PFSK-1 (cell line): ENCODE results near the gene DOCK10.

Experiments used
- FOXP2 ChIP-seq: optimal IDR thresholded peaks from 2 replicates; pipeline ENCODE3; 2011; ENCODE audit warnings: borderline replicate concordance, control low read depth, inconsistent platforms; ENCODE audit not compliant: insufficient read depth; ENCODE audit errors: extremely low read length, extremely low read depth
- POLR2AphosphoS5 ChIP-seq: IDR thresholded peaks from 2 replicates; pipeline ENCODE4 v1.6.1; 2012; ENCODE audit warnings: low read depth, mild to moderate bottlenecking, control low read depth, low read length, moderate library complexity
- TF ChIP-seq, protein P1 (sequence below), 2 experiments: IDR thresholded peaks; 2 replicates each; pipeline versions ENCODE4 v1.6.1 to v1.8.0; 2011 to 2012; ENCODE audit warnings: low read depth in 2 of 2, low read length in 2 of 2, control low read depth in 1 of 2, inconsistent platforms in 1 of 2, mild to moderate bottlenecking in 1 of 2, moderate library complexity in 1 of 2; ENCODE audit not compliant: insufficient read depth in 1 of 2

DNA sequence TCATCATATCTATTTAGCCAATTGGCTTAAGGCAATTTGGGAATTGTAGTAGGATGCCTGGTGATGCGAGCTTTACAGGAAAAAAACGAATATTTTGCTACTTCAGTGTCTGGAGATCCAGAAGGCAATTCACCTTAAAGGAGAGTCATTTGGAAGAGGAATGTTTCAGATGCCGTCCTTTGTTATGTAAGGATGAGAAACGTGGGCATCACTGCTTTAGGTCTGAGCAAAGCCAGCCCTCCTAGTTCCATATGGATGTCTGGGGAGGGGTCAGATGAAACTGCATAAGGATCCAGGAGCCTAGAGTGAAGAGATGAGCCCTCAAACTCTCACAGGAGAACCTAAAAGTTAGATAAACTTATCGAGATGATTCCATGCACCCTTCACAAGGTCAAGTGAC is 30.9 kb upstream of the DOCK10 start:
- no peak for TF ChIP-seq POLR2AphosphoS5
- TF ChIP-seq, protein P1, sequence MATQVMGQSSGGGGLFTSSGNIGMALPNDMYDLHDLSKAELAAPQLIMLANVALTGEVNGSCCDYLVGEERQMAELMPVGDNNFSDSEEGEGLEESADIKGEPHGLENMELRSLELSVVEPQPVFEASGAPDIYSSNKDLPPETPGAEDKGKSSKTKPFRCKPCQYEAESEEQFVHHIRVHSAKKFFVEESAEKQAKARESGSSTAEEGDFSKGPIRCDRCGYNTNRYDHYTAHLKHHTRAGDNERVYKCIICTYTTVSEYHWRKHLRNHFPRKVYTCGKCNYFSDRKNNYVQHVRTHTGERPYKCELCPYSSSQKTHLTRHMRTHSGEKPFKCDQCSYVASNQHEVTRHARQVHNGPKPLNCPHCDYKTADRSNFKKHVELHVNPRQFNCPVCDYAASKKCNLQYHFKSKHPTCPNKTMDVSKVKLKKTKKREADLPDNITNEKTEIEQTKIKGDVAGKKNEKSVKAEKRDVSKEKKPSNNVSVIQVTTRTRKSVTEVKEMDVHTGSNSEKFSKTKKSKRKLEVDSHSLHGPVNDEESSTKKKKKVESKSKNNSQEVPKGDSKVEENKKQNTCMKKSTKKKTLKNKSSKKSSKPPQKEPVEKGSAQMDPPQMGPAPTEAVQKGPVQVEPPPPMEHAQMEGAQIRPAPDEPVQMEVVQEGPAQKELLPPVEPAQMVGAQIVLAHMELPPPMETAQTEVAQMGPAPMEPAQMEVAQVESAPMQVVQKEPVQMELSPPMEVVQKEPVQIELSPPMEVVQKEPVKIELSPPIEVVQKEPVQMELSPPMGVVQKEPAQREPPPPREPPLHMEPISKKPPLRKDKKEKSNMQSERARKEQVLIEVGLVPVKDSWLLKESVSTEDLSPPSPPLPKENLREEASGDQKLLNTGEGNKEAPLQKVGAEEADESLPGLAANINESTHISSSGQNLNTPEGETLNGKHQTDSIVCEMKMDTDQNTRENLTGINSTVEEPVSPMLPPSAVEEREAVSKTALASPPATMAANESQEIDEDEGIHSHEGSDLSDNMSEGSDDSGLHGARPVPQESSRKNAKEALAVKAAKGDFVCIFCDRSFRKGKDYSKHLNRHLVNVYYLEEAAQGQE (IDR thresholded peaks at IDR 0.05; ENCODE audit: insufficient read depth in 1 of 2, low read depth in 2 of 2, low read length in 2 of 2): no peak
- TF ChIP-seq FOXP2: no peak
